Measurements from ENCODE around the gene HSD17B1.
"Not testable (repeated sequence)": the region's sequence is repeated elsewhere in the genome, so short reads cannot be mapped to it uniquely, and the experiment has no call there.

The HSD17B1 gene, protein sequence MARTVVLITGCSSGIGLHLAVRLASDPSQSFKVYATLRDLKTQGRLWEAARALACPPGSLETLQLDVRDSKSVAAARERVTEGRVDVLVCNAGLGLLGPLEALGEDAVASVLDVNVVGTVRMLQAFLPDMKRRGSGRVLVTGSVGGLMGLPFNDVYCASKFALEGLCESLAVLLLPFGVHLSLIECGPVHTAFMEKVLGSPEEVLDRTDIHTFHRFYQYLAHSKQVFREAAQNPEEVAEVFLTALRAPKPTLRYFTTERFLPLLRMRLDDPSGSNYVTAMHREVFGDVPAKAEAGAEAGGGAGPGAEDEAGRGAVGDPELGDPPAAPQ

DNA sequence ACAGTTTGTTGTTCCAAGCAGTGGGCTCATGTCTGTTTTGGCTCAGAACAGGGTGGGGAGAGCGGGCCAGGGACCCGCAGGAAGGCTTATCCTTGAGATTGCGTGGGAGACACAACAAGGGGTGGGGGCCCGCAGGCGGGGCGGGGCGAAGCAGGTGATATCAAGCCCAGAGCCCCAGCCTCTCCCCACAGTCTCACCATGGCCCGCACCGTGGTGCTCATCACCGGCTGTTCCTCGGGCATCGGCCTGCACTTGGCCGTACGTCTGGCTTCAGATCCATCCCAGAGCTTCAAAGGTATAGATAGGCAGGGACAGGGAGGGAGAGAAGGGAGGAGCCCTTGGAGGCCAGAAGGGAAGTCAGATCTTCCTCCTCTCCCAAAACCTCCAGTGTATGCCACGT, at the start of gene HSD17B1:
Gene HSD17B1, plus strand, starts transcription at position 188 of the 400 bp plus-strand sequence. Its CDS starts 11 bp downstream, at position 199.
- not testable (repeated sequence) for DNase-seq

GRCh38 chr17:42502926-42503325, 49.8 kb upstream of the HSD17B1 start:
- DNase-seq: no peak

- no peak for DNase-seq
Observed at GRCh38 chr17:42507671-42508070, 45.1 kb upstream of the HSD17B1 start.

DNA sequence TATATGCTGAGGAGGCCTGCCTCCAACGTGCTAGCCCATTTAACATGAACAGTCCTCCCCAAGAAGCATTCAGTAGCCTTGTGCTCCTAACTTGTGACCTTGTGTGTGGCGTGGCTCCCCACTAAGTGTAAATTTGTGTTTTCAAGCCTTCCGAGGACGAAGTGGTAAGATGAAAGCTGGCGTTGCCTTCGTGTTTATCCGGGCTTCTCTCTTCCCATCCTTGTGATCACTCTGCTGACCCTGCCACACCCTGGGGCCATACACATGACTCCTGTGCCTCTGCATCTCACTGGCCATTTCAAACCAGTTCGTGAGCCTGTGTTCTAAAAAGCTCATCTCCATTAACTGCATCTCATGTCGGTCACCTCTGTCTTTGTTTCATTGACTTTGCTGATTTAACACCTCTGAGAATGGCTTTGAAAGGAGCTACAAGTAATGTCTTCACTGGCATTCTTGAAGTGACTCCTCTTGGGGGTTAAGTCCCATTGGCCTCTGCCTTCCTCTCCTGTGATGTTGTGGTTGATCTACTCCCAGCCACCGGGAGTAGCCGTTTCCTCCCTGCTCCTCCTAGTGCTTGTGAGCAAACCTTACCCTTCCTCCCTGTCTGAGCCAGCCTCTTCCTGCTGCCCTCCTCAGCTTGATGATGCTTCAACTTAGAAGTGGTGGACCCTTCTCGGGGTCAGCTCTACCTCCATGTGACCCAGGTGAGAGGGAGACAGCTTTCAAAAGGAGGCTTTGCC, 44.1 kb upstream of the HSD17B1 start:
- DNase-seq: no peak

DNA sequence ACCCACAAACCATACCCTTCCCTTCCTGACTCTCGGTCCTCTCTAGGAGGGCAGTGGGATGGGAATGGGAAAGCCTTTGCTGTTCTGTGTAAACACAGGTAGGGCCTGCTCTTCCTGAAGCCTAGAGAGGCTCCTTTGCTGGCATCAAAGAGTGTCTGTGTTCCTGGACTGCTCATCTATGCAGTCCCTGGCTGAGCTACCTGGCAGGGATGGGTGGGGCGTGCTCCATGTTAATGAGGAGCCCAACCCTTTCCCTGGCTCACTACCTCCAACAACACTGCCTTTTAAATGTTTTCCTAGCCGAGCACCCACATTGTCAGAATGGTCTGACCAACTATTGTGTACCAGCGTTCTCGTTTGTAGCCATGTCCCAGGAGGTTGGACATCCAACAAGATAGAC, 43.3 kb upstream of the HSD17B1 start:
- no peak for DNase-seq

GRCh38 chr17:42509841-42510240, 42.9 kb upstream of the HSD17B1 start:
- DNase-seq: no peak

- no peak for DNase-seq
Observed at GRCh38 chr17:42512246-42512645, 40.5 kb upstream of the HSD17B1 start.

- DNase-seq: no peak
Observed at GRCh38 chr17:42512733-42513251, 39.9 kb upstream of the HSD17B1 start.

- DNase-seq: no peak
Observed at GRCh38 chr17:42513686-42514085, 39.0 kb upstream of the HSD17B1 start.

GRCh38 chr17:42514279-42514678, 38.4 kb upstream of the HSD17B1 start:
- no peak for DNase-seq

DNA sequence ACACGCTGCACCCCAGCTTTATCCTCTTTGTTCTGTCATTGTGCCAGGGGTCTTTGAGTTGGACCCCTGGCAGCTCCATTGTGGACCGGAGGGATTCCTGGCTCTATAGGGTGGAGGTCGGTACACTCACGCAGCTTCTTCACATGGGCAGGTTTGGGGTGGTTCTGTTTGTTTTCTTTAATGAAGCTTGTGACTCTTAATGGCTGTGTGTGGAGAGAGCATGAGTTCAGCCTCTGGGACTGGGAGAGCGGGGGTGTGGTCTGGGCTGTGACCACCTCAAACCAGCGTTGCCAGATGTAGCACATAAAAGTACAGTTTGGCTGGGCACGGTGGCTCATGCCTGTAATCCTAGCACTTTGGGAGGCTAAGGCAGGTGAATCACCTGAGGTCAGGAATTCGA, 37.9 kb upstream of the HSD17B1 start:
- DNase-seq: no peak

- DNase-seq: peak; percentile 84
Observed at GRCh38 chr17:42517516-42517915, 35.2 kb upstream of the HSD17B1 start.

DNA sequence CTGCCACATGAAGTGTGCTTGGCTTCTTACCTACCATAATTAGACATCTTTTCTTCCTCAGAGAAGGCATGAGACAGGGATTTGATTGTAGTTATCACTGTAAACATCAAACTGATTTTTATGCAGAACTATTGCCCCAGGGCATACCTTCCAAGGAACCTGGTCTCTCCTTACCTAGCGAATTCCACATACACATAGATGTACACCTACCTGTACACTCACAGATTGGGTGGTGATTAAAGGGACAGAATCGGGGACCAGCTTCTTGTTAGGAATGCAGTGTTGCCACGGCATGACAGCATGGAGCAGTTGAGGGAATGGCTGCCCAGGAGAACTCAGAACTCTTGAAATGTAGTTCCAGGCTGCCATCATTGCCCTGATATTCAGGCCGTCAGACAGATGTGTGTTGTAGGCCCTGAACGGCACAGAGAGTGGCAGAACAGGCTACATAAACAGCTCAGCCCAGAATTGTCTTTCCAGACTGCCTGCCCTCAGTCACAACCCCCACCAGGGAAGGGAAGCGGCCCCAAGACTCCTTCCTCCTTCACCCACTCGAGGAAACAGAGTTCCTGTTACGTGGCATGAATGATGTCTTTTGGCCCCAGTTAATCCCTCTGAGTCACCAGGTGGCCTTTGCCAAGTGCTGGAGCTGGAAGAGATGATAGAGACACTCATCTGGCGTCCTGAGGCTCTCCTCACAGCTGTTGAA, 34.5 kb upstream of the HSD17B1 start:
- DNase-seq: peak; percentile 78

DNA sequence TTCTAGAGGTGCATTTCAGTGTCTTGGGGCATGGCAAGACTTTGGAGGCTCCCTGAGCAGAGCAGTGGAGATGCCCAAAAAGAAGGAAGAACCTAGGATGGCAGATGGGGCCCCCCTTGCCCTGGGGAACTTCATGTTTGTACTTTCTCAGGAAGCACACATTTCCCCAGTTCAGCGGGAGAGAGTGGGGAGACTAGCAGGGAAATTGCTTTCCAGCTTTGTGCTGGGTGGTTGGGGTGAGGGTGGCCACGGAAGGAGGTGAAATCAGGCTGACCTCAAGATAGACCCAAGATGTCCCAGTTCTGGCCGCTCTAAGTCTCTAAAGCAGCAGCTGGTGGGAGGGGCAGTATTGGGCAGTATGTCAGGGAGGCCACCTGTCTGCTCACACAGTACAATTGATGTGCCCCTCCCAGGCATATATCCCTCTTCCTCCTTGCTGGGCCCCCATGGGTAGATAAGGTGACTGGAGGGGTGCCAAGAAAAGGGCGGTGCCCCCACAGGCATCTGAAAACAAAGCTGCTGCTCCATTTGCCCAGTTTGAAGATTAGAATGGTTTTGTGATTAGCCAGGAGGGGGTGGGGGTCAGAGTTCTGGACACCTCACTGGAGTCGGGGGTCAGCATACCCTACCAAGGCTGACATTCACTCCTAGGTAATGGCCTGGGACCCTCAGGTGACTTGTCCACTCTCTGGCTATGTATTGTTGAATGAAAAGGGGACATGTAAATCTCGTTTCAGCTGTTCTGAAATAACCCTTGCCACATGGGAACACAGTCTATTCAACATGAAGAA, 33.8 kb upstream of the HSD17B1 start:
- peak; percentile 75 for DNase-seq

DNA sequence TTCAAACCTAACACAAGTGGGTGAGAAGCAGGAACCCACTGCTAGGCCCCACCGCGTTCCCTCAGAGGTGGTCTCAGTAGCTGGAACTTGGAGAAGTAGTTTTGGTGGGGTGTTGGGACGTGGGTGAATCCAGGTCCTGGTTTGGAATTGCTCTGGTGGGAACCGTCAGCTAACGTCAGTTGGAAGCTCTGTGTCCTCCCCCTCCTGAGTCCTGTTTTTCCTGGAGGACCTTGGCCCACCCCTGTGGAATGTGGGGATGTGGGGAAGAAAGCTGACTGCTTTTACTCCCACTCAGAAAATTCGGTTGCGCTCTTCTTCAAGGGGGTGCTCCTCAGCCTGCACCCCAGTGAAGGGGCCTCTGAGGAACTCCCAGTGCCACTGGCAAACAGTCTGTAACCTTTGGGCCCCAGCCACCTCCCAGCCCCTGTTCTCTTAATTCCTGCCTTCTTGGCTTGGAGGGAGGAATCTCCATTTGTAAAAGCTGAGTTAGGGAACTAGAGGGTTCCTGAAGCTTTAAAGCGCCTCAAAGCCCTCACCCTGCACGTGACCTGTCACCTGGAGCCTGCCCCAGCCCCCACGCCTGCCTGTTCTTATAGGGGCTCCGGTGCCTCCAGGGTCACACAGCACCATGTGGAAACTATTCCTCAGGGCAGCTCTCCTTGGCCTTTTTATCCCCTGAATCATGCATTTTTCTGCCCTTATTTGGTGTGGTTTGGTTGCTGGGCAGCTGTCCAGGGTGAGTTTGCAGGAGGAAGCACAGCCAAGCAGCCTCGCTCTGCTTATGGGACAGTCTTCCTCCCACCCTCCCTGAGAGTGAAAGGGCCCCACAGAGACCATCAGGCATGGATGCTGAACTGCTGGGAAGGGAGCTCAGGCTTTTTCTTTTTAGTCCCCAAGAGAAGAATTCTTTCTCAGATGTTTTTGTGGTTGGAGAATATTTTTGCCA, 32.9 kb upstream of the HSD17B1 start:
- DNase-seq: no peak

GRCh38 chr17:42520540-42520951, 32.2 kb upstream of the HSD17B1 start:
- peak; percentile 20 for DNase-seq

- no peak for DNase-seq
Observed at GRCh38 chr17:42521036-42521435, 31.7 kb upstream of the HSD17B1 start.

- DNase-seq: no peak
Observed at GRCh38 chr17:42521666-42522262, 31.0 kb upstream of the HSD17B1 start.

- DNase-seq: no peak
Observed at GRCh38 chr17:42522263-42522790, 30.4 kb upstream of the HSD17B1 start.

GRCh38 chr17:42522798-42523278, 29.9 kb upstream of the HSD17B1 start:
- no peak for DNase-seq

- DNase-seq: no peak
Observed at GRCh38 chr17:42525221-42525620, 27.5 kb upstream of the HSD17B1 start.
